Measurements from ENCODE around the gene ADAMTS19.
A peak's percentile ranks its signal among the peaks of the same experiment; 100 is the strongest.

The ADAMTS19 gene

DNA sequence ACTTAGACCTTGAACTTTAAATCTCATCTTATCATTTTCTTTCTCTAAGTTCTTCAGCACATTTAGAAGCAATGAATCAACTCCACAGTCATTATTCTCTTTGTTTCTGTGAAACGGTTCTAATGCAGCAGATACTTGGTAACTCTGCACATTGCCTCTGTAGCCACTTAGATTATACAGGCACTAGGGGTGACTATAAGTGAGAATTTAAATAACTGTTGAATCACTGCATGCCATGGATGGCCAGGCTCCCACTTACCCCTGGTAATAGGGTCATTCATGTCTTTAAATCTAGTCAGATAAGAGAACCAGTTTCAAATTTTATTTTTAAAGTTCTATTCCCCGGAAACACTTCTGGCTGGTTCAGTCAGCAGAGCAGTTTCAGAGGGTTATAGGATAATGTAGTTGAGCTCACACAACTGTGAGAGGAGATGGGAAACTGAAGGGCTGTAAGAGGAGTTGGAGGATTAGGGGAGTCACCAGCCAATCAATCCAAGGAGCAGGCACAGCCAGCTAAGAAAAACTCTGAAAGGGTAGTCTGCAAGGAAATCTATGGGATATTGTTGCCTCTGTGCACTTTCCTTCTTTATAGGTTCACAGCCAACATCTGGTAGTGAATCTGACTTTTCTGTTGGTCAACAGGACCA lies 283.6 kb downstream of the ADAMTS19 start:
- TF ChIP-seq, protein P1, sequence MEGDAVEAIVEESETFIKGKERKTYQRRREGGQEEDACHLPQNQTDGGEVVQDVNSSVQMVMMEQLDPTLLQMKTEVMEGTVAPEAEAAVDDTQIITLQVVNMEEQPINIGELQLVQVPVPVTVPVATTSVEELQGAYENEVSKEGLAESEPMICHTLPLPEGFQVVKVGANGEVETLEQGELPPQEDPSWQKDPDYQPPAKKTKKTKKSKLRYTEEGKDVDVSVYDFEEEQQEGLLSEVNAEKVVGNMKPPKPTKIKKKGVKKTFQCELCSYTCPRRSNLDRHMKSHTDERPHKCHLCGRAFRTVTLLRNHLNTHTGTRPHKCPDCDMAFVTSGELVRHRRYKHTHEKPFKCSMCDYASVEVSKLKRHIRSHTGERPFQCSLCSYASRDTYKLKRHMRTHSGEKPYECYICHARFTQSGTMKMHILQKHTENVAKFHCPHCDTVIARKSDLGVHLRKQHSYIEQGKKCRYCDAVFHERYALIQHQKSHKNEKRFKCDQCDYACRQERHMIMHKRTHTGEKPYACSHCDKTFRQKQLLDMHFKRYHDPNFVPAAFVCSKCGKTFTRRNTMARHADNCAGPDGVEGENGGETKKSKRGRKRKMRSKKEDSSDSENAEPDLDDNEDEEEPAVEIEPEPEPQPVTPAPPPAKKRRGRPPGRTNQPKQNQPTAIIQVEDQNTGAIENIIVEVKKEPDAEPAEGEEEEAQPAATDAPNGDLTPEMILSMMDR (IDR thresholded peaks at IDR 0.05; ENCODE audit: poor library complexity, severe bottlenecking), result no peak
- no peaks in the 10 kb centered on the region for H3K4me1 ChIP-seq (ENCODE audit: insufficient read depth, poor library complexity, severe bottlenecking)
- H3K27me3 ChIP-seq (ENCODE audit: insufficient read depth, poor library complexity, severe bottlenecking), result peaks cover 5% of the 10 kb centered on the region
- H3K27ac ChIP-seq (ENCODE audit: poor library complexity, severe bottlenecking), result no peak overlapping the region
- no peak for DNase-seq (ENCODE audit: low spot score)
- no peak for ATAC-seq (ENCODE audit: low read depth)
- no peaks in the 10 kb centered on the region for H3K36me3 ChIP-seq (ENCODE audit: low read depth)
- no peak overlapping the region for H3K4me3 ChIP-seq (ENCODE audit: severe bottlenecking)
- no peaks in the 10 kb centered on the region for H3K9me3 ChIP-seq (ENCODE audit: severe bottlenecking)

- Histone ChIP-seq H3K9me3 (ENCODE audit: severe bottlenecking) (no peaks in the 10 kb centered on the region), H3K27ac (ENCODE audit: poor library complexity, severe bottlenecking) (no peak overlapping the region), H3K4me3 (ENCODE audit: severe bottlenecking) (no peak overlapping the region), H3K27me3 (ENCODE audit: insufficient read depth, poor library complexity, severe bottlenecking) (peaks cover 5% of the 10 kb centered on the region), H3K36me3 (ENCODE audit: low read depth) (no peaks in the 10 kb centered on the region), H3K4me1 (ENCODE audit: insufficient read depth, poor library complexity, severe bottlenecking) (no peaks in the 10 kb centered on the region)
- TF ChIP-seq, protein P1 (IDR thresholded peaks at IDR 0.05; ENCODE audit: poor library complexity, severe bottlenecking), result no peak
- DNase-seq (ENCODE audit: low spot score) (no peak), ATAC-seq (ENCODE audit: low read depth) (no peak)
Observed at GRCh38 chr5:129745997-129746396, 285.9 kb downstream of the ADAMTS19 start.

DNA sequence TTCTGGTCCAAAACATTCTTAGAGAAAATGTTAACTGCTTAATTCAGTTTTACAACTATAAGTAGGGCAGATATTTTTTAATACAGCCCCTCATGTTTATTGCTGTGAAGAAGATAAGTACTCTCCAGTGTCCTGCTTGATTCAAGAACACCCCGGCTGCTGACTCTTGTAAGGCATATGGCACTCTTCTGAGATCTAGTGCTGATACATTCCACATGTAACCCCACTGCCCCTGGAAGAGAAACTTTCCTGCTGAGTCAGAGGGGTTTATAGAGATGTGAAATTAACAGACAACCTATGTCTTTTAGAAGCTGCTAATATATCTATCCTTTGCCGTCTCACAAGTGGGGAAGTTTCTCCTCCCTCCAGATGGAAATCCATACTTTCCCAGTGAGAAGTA lies 286.8 kb downstream of the ADAMTS19 start:
- Histone ChIP-seq H3K27me3 (ENCODE audit: insufficient read depth, poor library complexity, severe bottlenecking) (peaks cover 5% of the 10 kb centered on the region), H3K4me3 (ENCODE audit: severe bottlenecking) (no peak overlapping the region), H3K4me1 (ENCODE audit: insufficient read depth, poor library complexity, severe bottlenecking) (no peaks in the 10 kb centered on the region), H3K27ac (ENCODE audit: poor library complexity, severe bottlenecking) (no peak overlapping the region), H3K9me3 (ENCODE audit: severe bottlenecking) (no peaks in the 10 kb centered on the region), H3K36me3 (ENCODE audit: low read depth) (no peaks in the 10 kb centered on the region)
- ATAC-seq (ENCODE audit: low read depth) (0 out of 3 replicates have a peak, but pooled peaks have one; percentile 19), DNase-seq (ENCODE audit: low spot score) (no peak)
- TF ChIP-seq, protein P1 (IDR thresholded peaks at IDR 0.05; ENCODE audit: poor library complexity, severe bottlenecking), result no peak

- DNase-seq (ENCODE audit: low spot score), result no peak
- TF ChIP-seq, protein P1 (IDR thresholded peaks at IDR 0.05; ENCODE audit: poor library complexity, severe bottlenecking), result no peak
- no peak within 1 kb of the TSS for H3K27ac ChIP-seq (ENCODE audit: poor library complexity, severe bottlenecking)
- H3K36me3 ChIP-seq (ENCODE audit: low read depth), result no peaks in the 10 kb centered on the region
- H3K4me1 ChIP-seq (ENCODE audit: insufficient read depth, poor library complexity, severe bottlenecking), result no peaks in the 10 kb centered on the region
- no peak within 1 kb of the TSS for H3K4me3 ChIP-seq (ENCODE audit: severe bottlenecking)
- no peak for ATAC-seq (ENCODE audit: low read depth)
- H3K27me3 ChIP-seq (ENCODE audit: insufficient read depth, poor library complexity, severe bottlenecking), result peaks cover 5% of the 10 kb centered on the region
- H3K9me3 ChIP-seq (ENCODE audit: severe bottlenecking), result no peaks in the 10 kb centered on the region
Observed at GRCh38 chr5:129747572-129748407, 287.7 kb downstream of the ADAMTS19 start, which contains the start of gene MINAR2. TSS of gene MINAR2 (plus strand) at chr5:129748094. CDS start at chr5:129748191, 97 bp downstream.

Data from RWPE2 (cell line).